Retinal pigment epithelial cell (primary cell): ENCODE data around the gene OR52E5.

Experiments
- DNase-seq: peaks from one replicate; pipeline ENCODE4 v3.0.0-alpha.2; 2010; ENCODE audit warnings: low read depth
- H3K4me3 ChIP-seq: 2 replicates; pipeline ENCODE4 v1.5.1; 2011; ENCODE audit warnings: mild to moderate bottlenecking, low read length, control low read depth, moderate library complexity
- CTCF ChIP-seq: conservative IDR thresholded peaks from 2 replicates; pipeline ENCODE4 v1.5.1; 2011; ENCODE audit warnings: low read depth, low read length, control low read depth, inconsistent platforms

The OR52E5 gene

GRCh38 chr11:5931061-5931460 is 38.1 kb downstream of the OR52E5 start:
- H3K4me3 ChIP-seq: no peak overlapping the region
- no peak for TF ChIP-seq CTCF
- no peak for DNase-seq

GRCh38 chr11:5932671-5933070 is 39.7 kb downstream of the OR52E5 start:
- no peak overlapping the region for H3K4me3 ChIP-seq
- no peak for DNase-seq
- TF ChIP-seq CTCF: no peak

- no peak for TF ChIP-seq CTCF
- no peak for DNase-seq
- H3K4me3 ChIP-seq: no peak overlapping the region
These were observed 40.1 kb downstream of the OR52E5 start for GRCh38 chr11:5933116-5933515.

DNA sequence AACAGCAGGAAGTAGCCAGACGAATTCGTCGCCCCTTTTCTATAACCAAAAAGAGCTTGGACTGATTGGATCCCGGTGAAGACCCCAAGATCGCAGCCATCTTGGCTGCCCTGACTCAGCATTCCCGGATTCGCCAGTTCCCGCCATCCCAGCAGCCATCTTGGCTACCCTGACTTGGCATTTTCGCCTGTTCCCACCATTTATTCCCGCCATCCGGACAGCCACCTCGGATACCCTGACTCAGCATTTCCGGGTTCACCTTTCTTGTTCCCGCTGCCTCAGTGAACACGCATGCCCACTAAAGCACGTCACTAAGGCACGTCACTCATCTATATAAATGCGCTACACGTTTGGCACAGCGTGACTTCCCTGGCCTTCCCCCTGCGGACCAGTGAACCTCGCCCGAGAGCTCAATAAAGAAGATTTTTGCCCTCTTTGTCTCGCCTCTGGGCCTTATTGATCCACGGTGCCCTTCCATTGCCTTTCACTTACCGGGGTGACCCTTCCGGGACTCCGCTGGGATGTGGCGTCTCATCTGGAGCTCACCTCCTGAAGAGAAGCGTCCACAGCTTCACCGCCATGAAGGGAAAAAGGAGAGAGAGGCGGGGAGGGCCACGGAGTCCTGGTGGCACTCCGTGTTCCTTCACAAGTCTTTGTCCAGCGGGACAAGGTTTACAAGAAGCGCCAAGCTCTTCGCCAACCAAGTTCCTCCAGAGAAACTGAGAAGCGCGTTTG is 45.0 kb downstream of the OR52E5 start:
- no peak for TF ChIP-seq CTCF
- no peak overlapping the region for H3K4me3 ChIP-seq
- no peak for DNase-seq

DNA sequence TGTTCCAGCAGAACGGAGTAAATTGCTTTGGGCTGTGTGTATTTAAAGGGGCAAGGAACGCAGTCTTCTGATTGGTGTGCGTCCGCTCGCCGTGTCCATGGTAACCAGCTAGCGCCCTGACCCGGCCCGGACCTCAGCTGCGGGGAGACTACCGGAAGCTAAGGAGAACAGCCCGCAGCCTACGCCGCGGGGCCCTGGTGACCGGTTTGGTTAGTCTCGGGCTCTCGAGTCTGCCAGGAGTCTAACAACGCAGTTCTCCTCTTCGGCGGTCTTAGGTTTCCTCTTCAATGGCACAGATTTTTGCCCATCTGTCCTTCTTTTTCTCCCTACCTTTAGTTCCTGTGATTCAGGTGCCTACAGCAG is 45.6 kb downstream of the OR52E5 start:
- DNase-seq: no peak
- no peak overlapping the region for H3K4me3 ChIP-seq
- no peak for TF ChIP-seq CTCF

DNA sequence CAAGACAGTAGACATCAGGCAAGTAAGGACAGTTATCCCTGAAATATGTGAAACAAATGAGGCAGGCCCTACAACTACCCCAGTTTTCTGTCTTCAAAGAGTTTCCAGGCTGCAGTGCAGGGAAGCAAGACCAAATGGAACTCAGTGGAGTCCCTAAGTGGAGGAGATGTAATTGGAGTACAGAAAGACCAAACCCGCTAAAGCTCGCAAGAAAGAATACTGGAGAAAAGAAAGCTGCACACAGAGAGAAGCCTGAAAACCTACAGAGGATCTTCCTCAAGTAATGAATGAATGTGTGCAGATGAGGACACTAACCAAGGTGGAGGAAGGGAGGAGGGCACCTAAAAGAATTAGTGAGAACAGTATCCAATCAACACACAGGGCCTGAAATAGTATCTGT is 47.7 kb downstream of the OR52E5 start:
- no peak for TF ChIP-seq CTCF
- DNase-seq: no peak
- no peak overlapping the region for H3K4me3 ChIP-seq

GRCh38 chr11:5941951-5942350 is 48.9 kb downstream of the OR52E5 start, which contains the start of gene OR56A3:
Gene OR56A3 (plus strand): TSS chr11:5942251. CDS start chr11:5947347, 5,096 bp downstream.
- TF ChIP-seq CTCF: no peak
- no peak for DNase-seq
- H3K4me3 ChIP-seq: no peak within 1 kb of the TSS
